Measurements from ENCODE around the gene AP2M1.
A peak's percentile ranks its signal among the peaks of the same experiment; 100 is the strongest.

AP2M1 gene

GRCh38 chr3:184174646-184175492, at the start of gene AP2M1:
AP2M1 (plus strand) TSS chr3:184174855; CDS start chr3:184176994, 2,139 bp downstream.
- peak; percentile 99 for DNase-seq

GRCh38 chr3:184126006-184126405, 48.6 kb upstream of the AP2M1 start:
- DNase-seq = no peak

- DNase-seq = peak; percentile 45
Observed at GRCh38 chr3:184129012-184129411, 45.6 kb upstream of the AP2M1 start.

GRCh38 chr3:184132945-184133344, 41.7 kb upstream of the AP2M1 start:
- DNase-seq = no peak

GRCh38 chr3:184133840-184134745, 40.6 kb upstream of the AP2M1 start:
- DNase-seq = peak; percentile 87

- DNase-seq = no peak
Observed at GRCh38 chr3:184134746-184135148, 39.9 kb upstream of the AP2M1 start.

GRCh38 chr3:184135149-184135910, 39.3 kb upstream of the AP2M1 start, which contains the start of gene EIF2B5:
EIF2B5 (plus strand) TSS chr3:184135358; CDS start chr3:184135386, 28 bp downstream.
- peak; percentile 96 for DNase-seq

GRCh38 chr3:184135911-184136260, 38.8 kb upstream of the AP2M1 start:
- DNase-seq = no peak

- DNase-seq = no peak
Observed at GRCh38 chr3:184140436-184140835, 34.2 kb upstream of the AP2M1 start.

- DNase-seq = no peak
Observed at GRCh38 chr3:184142199-184142598, 32.5 kb upstream of the AP2M1 start.

GRCh38 chr3:184143327-184143726, 31.3 kb upstream of the AP2M1 start:
- no peak for DNase-seq

GRCh38 chr3:184144505-184144904, 30.1 kb upstream of the AP2M1 start:
- no peak for DNase-seq

GRCh38 chr3:184145111-184145524, 29.5 kb upstream of the AP2M1 start:
- DNase-seq = peak; percentile 45

GRCh38 chr3:184145751-184146270, 28.8 kb upstream of the AP2M1 start:
- DNase-seq = no peak

- no peak for DNase-seq
Observed at GRCh38 chr3:184148076-184148475, 26.6 kb upstream of the AP2M1 start.

- DNase-seq = no peak
Observed at GRCh38 chr3:184149123-184149522, 25.5 kb upstream of the AP2M1 start.

- peak; percentile 30 for DNase-seq
Observed at GRCh38 chr3:184149770-184150169, 24.9 kb upstream of the AP2M1 start.

GRCh38 chr3:184154885-184155643, 19.6 kb upstream of the AP2M1 start, which contains the start of gene DVL3:
DVL3 (plus strand) TSS chr3:184155377; CDS start chr3:184155636, 259 bp downstream.
- DNase-seq = peak; percentile 62

- DNase-seq = no peak
Observed at GRCh38 chr3:184155644-184156521, 18.8 kb upstream of the AP2M1 start.

- DNase-seq = peak; percentile 72
Observed at GRCh38 chr3:184156522-184156955, 18.1 kb upstream of the AP2M1 start.

GRCh38 chr3:184157206-184157605, 17.4 kb upstream of the AP2M1 start:
- DNase-seq = no peak

Data from fibroblast of skin of right biceps (primary cell).